Measurements from ENCODE around the gene TNK1. TPM values are rescaled to one million over a fixed set of nuclear protein-coding genes. Genes with fewer than 3 reads are reported as not detected.

Gene TNK1
- total RNA-seq: 0.91 TPM in 1 of 2 replicates, not detected in the other

DNA sequence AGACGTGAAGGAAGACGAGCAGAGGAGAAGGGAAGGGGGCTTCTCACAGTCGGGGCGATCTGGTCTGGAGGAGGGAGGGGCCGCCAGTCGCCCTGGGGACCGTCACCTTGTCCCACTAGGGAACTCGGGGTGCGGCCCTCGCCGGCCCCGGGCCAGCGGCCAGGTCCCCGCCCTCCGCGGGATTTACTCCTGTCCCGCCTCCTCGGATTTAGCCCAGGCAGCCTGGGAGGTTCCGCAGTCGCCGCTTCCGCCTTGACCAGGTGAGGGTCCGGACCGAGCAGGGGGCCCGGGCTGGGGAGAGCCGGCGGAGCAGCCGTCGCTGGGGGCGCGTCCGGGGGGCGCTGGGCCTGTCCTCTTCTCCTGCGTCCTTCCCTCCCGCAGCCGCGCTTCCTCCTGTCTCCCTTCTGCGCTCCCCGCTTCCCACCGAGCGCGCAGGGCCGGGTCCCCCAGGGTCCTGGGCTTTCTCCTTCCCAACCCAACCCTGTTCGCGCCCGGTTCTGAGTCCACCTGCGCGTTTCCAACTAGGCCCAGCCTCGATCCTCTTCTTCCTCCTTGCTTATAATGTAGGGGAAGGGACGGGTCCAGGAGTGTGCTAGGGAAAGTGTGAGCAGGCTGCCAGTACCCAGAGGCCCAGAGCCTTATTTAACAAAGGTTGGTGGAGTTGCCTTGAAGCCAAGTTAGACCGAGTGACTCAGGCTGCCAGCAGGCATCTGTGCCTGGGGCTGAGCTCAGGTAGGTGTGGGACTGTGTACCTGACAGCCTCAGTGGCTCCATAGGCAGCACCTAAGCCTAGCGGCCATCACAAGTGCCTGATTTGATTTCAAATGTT, at the start of gene TNK1:
Gene TNK1 (plus strand): TSS at position 235 of the 829 bp plus-strand sequence. CDS start 1,838 bp downstream, outside the sequence.

DNA sequence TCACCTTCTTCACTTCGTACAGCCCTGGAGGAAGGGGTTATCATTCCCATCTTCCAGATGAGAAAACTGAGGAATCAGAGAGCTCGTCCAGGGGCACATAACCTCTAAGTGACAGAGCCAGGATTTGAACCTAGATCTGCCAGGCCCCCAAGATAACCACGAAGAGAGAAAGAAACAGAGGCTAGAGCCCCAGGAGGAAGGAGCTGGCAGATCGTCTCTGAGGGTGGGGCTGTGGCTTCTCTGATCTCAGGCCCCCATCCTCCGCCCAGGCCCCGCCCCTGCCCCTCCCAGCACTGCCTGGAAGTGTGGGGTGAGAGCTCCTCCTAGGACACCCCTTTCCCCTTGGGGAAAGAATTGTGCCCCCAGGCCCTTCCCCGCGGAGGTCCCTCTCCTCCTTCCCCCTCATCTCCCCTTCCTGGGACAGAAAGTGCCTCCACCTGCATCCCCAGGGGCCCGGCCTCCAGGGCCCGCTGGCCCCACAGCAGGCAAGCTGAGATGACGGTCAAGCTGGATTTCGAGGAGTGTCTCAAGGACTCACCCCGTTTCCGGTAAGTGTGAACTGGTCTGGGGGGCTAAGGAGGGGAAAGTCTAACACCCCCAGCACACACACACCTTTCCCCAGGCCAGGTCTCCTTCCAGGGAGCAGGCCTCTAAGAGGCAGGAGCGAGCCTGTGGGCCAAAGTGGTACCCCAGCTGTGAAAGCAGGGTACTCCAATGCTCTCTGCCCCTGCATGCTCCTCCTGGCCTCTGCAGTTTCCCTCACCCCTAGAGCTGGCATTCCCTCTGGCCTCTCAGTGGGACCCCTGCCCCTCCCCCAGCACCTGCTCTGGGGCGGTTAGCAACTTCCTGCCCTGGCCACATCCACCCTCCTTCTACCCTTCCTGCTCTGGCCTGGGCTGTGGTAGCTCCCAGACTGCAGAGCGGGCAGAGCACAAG, 44.4 kb upstream of the TNK1 start, which contains the start of gene ACAP1:
Gene ACAP1 (plus strand): TSS at position 290 of the 936 bp plus-strand sequence. CDS start 206 bp downstream, at position 496.

DNA sequence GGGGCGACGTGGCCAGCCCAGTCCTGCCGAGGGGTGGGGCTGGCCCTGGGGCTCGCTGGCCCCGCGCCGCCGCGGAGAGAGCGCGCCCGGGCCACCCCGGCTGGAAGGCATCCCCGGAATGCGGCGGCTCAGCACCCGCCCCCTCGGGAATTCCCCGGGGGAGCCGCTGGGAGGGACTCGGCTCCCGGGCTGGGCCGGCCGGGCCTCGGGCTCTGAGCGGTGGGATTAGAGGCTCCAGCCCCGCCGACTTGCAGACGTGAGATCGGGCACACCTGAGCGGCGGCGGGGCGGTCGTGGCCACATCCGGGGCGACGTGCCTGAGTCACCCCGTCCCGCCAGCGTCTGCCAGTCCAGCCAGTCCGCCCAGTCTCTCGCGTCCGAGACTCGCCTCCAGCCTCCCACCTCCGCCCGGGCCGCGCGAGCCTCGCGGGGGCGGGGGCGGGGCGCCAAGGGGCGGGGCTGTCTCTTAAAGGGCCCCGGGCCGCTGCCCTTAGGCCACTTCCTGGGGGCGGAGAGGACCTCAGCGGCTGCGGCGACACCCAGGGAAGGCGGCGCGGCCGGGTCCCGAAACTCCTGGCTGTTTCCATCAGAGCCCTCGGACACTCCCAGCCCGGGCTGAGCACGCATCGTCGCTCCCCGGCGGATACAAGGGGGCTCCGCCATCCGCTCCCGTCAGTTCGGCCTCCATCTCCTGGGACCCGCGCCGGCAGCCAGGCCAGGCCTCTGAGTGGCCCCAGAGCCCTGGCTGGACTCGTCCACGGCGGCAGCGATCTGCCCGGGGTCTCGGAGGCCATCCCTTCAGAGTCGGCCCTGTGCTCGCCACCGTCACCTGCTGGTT, 29.0 kb upstream of the TNK1 start, which contains the start of gene KCTD11:
Gene KCTD11 (plus strand): TSS at position 498 of the 838 bp plus-strand sequence.

DNA sequence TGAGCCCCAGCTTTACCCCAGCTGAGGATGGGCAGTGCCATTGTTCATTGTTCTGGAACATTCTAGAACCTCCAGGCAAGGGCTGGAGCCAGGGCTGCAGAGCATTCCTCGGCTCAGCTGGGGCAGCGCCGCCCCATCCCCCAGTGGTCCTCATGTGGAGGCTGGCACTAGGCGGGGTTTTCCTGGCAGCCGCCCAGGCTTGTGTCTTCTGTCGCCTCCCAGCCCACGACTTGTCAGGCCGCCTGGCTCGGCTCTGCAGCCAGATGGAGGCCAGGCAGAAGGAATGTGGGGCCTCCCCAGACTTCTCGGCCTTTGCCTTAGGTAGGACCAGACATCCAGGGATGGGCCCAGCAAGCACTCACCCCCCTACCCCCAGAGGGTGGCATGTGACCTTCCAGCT, 25.8 kb upstream of the TNK1 start, which contains the start of gene TMEM95:
Gene TMEM95 (plus strand): TSS at position 104 of the 400 bp plus-strand sequence. CDS start 49 bp downstream, at position 153.

DNA sequence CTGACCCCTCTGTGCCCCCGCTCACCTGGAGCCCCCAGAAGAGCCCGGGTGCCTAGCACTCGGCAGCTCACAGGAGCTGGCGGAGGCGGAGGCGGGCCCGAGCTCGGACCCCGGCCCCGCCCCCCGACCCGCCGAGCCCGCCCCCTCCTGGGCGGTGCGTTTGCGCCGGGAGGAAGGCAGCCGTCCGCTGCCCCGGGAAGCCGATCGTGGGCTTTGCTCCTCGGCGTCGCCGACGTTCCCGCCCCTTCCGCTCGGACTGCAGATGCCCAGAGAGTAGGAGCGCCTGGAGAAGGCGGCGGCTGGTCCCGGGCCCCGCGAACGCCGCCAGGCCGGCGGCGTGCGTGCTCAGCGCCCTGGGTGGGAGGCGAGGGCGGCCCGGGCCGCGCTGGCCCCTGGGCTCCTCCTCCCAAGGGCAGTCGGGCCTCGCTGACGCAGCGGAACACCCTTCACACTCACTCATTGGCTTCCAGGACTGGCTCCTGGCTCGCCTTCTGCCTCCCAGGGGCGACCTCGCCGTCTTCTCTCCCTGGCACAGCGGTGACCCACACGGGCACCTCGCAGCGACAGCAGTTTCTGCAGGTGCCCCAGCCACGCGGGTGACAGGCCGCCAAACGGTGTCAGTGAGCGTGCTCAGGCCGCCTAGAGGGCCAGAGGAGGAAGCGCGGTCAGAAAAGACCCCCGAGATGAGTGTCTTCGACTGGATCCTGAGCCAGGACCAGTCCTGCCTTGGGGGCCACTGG, 13.7 kb downstream of the TNK1 start, which contains the start of gene PLSCR3:
Gene PLSCR3 (minus strand): TSS at position 74 of the 740 bp plus-strand sequence. CDS start 415 bp downstream, outside the sequence.

DNA sequence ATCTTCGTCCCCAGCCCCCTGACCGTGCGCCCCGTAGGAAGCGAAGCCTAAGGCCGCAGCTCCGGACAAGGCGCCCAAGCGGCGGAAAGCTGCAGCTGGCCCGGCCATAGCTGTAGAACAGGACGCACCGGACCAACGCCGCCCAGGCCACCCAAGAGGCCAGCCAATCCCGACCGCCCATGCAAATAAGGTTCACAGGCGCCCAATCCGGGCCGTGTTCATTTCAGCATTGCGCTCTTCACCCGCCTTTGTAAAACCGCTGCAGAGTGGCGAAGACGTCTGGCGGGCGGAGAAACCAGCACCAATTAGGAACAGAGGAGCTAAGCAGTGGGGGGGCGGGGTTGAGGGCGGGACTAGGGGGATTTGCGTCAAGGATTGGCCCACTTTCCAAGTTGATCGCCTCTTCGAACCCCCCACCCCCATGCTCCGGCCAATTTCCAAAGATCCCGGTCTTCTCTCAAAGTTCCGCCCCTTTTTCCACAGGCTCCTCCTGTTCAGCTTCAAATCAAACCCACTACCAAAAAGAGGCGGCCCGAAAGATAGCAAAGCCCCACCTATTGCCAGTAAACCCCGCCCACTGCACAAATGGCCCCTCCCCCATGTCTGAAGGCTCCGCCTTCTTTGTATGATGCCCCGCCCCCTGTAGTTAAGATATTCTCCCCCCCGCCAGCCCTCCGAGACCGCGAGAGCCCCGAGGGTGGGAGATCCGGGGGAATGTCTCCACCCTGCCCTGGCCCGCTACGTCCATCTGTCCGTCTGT, 23.3 kb downstream of the TNK1 start, which contains the start of gene TMEM256:
Gene TMEM256 (minus strand): TSS at position 121 of the 760 bp plus-strand sequence. CDS start 13 bp downstream, at position 108.

DNA sequence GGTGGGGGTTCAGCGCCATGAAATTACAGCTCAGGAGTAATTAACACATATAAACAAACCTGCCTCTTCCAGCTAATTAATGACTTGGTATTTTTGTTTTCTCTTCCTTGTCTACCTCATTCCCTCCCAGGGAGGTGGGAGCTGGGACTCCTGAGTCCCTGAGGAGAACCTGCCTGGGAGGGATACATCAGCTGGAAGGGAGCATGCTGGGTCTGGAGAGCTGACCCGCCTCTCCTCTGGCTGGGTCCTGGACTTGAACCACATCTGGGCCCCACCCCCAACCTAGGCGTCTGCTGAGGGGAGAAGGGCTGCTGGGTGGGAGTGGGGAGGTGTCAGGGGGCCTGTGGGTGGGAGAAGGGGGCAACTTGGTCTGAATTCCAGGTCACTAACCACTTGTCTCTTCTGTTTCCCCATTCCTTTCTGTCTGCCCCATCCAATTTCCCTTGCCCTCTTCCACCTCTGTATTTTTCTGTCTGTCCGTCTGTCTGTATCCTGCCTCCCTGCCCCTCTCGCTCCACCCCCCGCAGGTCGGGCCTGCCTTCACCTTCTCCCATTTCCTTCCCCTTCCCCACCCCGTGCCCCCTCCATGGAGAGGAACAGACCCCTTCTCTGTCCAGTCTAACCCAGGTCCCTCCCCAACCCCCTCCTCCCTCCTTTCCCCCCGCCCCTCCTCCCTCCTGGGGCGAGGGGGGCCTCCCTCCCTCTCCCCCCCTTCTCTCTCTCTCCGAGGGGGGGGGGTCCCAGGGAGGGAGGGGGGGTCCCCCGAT, 26.8 kb downstream of the TNK1 start, which contains the start of gene NLGN2:
Gene NLGN2 (plus strand): TSS at position 361 of the 767 bp plus-strand sequence. CDS start 411 bp downstream, outside the sequence.

DNA sequence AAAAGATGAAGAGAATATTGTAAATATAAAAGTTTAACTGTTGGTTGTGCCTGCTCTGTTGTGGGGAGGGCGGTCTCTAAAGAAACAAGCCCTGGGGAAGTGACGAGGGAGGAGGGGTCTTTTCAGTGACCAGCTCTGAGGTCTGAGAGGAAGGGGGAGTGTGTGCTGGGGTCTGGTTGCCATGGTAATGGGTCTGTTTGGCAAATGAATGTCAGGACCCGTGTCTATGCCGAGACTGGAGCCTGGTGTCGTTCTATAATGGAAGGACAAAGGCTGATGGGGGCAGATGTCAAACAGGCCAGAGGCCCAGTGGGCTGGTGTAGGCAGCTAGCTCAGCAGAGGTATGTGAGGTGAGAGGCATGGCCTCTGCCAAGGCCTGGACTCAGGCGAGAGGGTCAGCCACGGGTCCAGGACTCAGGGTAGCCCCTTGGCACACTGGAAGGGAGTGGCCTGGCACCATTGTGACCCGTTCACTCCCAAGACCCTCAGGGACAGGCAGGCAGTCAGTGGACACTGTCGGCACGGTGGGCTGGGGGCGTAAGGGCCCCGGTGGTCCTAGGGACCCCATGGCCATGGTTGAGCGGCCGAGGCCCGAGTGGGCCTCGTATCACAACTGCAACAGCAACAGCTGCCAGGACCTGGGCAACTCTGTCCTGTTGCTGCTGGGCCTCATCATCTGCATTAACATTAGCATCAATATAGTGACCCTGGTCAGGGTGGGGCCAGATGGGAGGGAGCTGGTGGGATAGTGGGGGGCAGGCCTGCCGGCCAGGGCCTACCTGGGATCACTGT, 39.1 kb downstream of the TNK1 start, which contains the start of gene SPEM1:
Gene SPEM1 (plus strand): TSS at position 506 of the 792 bp plus-strand sequence. CDS start 61 bp downstream, at position 567.

DNA sequence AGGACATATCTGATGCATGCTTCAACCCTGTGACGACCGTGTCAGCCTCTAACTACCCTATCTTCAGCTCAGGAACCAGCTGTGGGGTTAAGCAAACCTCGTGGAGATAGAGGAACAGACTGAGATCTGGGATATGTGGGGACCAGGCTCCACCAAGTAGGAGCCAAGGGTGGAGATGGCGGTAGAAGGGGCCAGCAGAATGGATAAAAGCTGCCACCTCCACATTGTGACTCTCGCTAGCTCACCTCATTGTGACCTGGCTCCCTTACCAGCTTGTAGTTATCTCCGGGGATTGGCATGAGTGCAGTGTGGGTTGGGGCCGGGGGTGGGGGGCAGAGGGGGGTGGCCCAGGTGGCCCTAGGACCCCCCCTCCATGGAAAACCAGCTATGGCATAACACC, 44.4 kb downstream of the TNK1 start, which contains the start of gene SPEM2:
Gene SPEM2 (plus strand): TSS at position 301 of the 400 bp plus-strand sequence. CDS start 73 bp downstream, at position 374.

DNA sequence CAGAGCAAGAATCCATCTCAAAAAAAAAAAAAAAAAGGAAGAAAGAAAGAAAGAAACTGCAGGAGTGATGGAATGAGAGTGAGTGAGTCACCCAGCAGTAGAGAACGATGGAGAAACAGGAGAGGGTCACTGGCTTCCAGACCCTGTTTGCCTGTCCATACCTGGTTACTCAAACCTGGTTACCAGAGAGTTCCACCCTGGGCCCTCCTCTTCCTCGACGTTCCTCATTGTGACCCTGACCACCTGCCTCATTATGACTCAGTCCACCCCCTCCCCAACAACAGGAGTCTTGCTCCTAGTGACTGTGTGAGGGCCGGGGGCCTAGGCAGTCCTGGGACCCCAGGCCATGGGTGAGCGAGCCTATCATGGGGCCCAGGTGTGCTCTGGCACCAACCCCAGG, 47.7 kb downstream of the TNK1 start, which contains the start of gene SPEM3:
Gene SPEM3 (plus strand): TSS at position 301 of the 400 bp plus-strand sequence. CDS start 46 bp downstream, at position 347.

Other genes starting within 250 kb of the TNK1 start
- gene ASGR1, start 201.7 kb upstream of the TNK1 start, total RNA-seq: 5.5 and 9.1 TPM in 2 replicates
- 7.8 and 10.4 TPM in 2 replicates for gene DLG4, start 161.3 kb upstream of the TNK1 start, total RNA-seq
- gene ACADVL, start 161.2 kb upstream of the TNK1 start, total RNA-seq: 164 and 179 TPM in 2 replicates
- 36.1 and 40.6 TPM in 2 replicates for gene DVL2, start 146.6 kb upstream of the TNK1 start, total RNA-seq
- gene PHF23, start 141.6 kb upstream of the TNK1 start, total RNA-seq: 39.7 and 43.9 TPM in 2 replicates
- gene GABARAP, start 138.6 kb upstream of the TNK1 start, total RNA-seq: 52.1 and 157 TPM in 2 replicates
- 14.1 and 19.5 TPM in 2 replicates for gene CTDNEP1, start 129.4 kb upstream of the TNK1 start, total RNA-seq
- gene ELP5, start 128.9 kb upstream of the TNK1 start, total RNA-seq: 48.8 and 52.3 TPM in 2 replicates
- 12.9 and 15.6 TPM in 2 replicates for gene CLDN7, start 118.6 kb upstream of the TNK1 start, total RNA-seq
- gene SLC2A4, start 99.4 kb upstream of the TNK1 start, total RNA-seq: under 0.01 and 0.30 TPM in 2 replicates
- gene YBX2, start 86.5 kb upstream of the TNK1 start, total RNA-seq: 0.15 TPM in 1 of 2 replicates, not detected in the other
- 761 and 967 TPM in 2 replicates for gene EIF5A, start 73.5 kb upstream of the TNK1 start, total RNA-seq
- gene GPS2, start 65.7 kb upstream of the TNK1 start, total RNA-seq: 34.8 and 60.0 TPM in 2 replicates
- gene NEURL4, start 51.8 kb upstream of the TNK1 start, total RNA-seq: 12.0 and 17.9 TPM in 2 replicates
- gene ACAP1, start 44.6 kb upstream of the TNK1 start, total RNA-seq: not detected in 2 replicates
- gene KCTD11, start 28.9 kb upstream of the TNK1 start, total RNA-seq: 1.9 and 2.9 TPM in 2 replicates
- gene TMEM95, start 25.9 kb upstream of the TNK1 start, total RNA-seq: not detected in 2 replicates
- gene PLSCR3, start 13.4 kb downstream of the TNK1 start, total RNA-seq: 8.4 and 15.3 TPM in 2 replicates
- gene TMEM256, start 23.0 kb downstream of the TNK1 start, total RNA-seq: 71.3 and 188 TPM in 2 replicates
- 2.1 and 2.6 TPM in 2 replicates for gene NLGN2, start 26.8 kb downstream of the TNK1 start, total RNA-seq
- not detected in 2 replicates for gene SPEM1, start 39.2 kb downstream of the TNK1 start, total RNA-seq
- gene SPEM2, start 44.5 kb downstream of the TNK1 start, total RNA-seq: not detected in 2 replicates
- gene SPEM3, start 47.8 kb downstream of the TNK1 start, total RNA-seq: not detected in 2 replicates
- 5.6 and 7.5 TPM in 2 replicates for gene TMEM102, start 54.3 kb downstream of the TNK1 start, total RNA-seq
- 0.15 and 0.32 TPM in 2 replicates for gene FGF11, start 58.4 kb downstream of the TNK1 start, total RNA-seq
- gene CHRNB1, start 64.0 kb downstream of the TNK1 start, total RNA-seq: 4.5 and 6.5 TPM in 2 replicates
- gene ZBTB4, start 98.5 kb downstream of the TNK1 start, total RNA-seq: 6.7 and 7.1 TPM in 2 replicates
- not detected in 2 replicates for gene SLC35G6, start 100.4 kb downstream of the TNK1 start, total RNA-seq
- gene POLR2A, start 103.3 kb downstream of the TNK1 start, total RNA-seq: 54.1 and 66.9 TPM in 2 replicates
- gene TNFSF12, start 168.0 kb downstream of the TNK1 start, total RNA-seq: 3.6 and 6.5 TPM in 2 replicates
- 0.46 and 1.6 TPM in 2 replicates for gene TNFSF13, start 177.7 kb downstream of the TNK1 start, total RNA-seq
- gene SENP3, start 180.8 kb downstream of the TNK1 start, total RNA-seq: 92.9 and 115 TPM in 2 replicates
- gene CD68, start 198.5 kb downstream of the TNK1 start, total RNA-seq: 1.1 and 1.3 TPM in 2 replicates
- gene MPDU1, start 202.8 kb downstream of the TNK1 start, total RNA-seq: 117 and 125 TPM in 2 replicates
- gene SOX15, start 209.0 kb downstream of the TNK1 start, total RNA-seq: not detected in 2 replicates
- 39.2 and 47.7 TPM in 2 replicates for gene FXR2, start 233.8 kb downstream of the TNK1 start, total RNA-seq
- gene SAT2, start 246.7 kb downstream of the TNK1 start, total RNA-seq: 24.0 and 24.3 TPM in 2 replicates
- not detected in 2 replicates for gene SHBG, start 249.0 kb downstream of the TNK1 start, total RNA-seq